A549 (cell line): ENCODE measurements around the gene YWHAB. TPM values are rescaled to one million over a fixed set of nuclear protein-coding genes. Genes with fewer than 3 reads are reported as not detected.

ENCODE experiments used
- ATAC-seq, 2 experiments: fragments of 200-7000 bp in 1 of 2; fragments of >200 bp in 1 of 2; cut with Nextera tagmentation in 1 of 2; cut with Tn5 transposase in 1 of 2; 3 replicates each; pipeline versions ENCODE4 v1.8.0 to v1.9.1; 2018 to 2020; ENCODE audit warnings: mild to moderate bottlenecking in 1 of 2, moderate library complexity in 1 of 2
- CTCF ChIA-PET: fragments of 300-600 bp; sonication (Branson Sonifier 250); formaldehyde crosslinking; extraction: SDS; loops from one replicate; lab custom pipeline; 2021; ENCODE audit warnings: antibody characterized with exemption, inconsistent platforms; lab: Yijun Ruan, JAX
- POLR2A ChIA-PET: fragments of 350-600 bp; formaldehyde crosslinking; extraction: SDS; loops from one replicate; lab custom pipeline; 2021; ENCODE audit warnings: antibody characterized with exemption, inconsistent platforms; lab: Yijun Ruan, JAX
- DNase-seq, 2 experiments: peaks; one replicate each; pipeline versions ENCODE4 v3.0.0 to v3.0.0-alpha.2; 2011 to 2016; ENCODE audit warnings: low read depth in 1 of 2, low spot score in 1 of 2
- FAIRE-seq: peaks from 2 replicates; lab custom pipeline; 2011; peaks lifted over from hg19 to GRCh38; lab: Jason Lieb, UNC
- H3K27ac ChIP-seq, 2 experiments: fragments of >200 bp; sonication (Bioruptor Twin); formaldehyde crosslinking; 3 replicates each; pipeline ENCODE4 v1.5.1; 2016 to 2017
- H3K4me1 ChIP-seq: fragments of >200 bp; sonication (Bioruptor Twin); formaldehyde crosslinking; 3 replicates; pipeline ENCODE4 v1.6.1; 2016
- H3K4me2 ChIP-seq: fragments of >200 bp; sonication (Bioruptor Twin); formaldehyde crosslinking; 3 replicates; pipeline ENCODE4 v1.6.1; 2016
- H3K4me3 ChIP-seq: fragments of >200 bp; sonication (Bioruptor Twin); formaldehyde crosslinking; 3 replicates; pipeline ENCODE4 v1.5.1; 2016
- H3K9me3 ChIP-seq: fragments of >200 bp; sonication (Bioruptor Twin); formaldehyde crosslinking; 3 replicates; pipeline ENCODE4 v1.6.1; 2016
- ATOH8 ChIP-seq: fragments of 250-450 bp; sonication (Bioruptor Pico); IDR thresholded peaks from 2 replicates; pipeline ENCODE4 v1.5.0; 2020; ENCODE audit warnings: low read depth, mild to moderate bottlenecking, moderate library complexity
- CHD2 ChIP-seq: fragments of 150-350 bp; IDR thresholded peaks from 2 replicates; pipeline ENCODE4 v1.6.1; 2014; ENCODE audit warnings: low read length; ENCODE audit not compliant: partially characterized antibody
- E2F6 ChIP-seq: IDR thresholded peaks from 2 replicates; pipeline ENCODE4 v1.6.1; 2012; ENCODE audit warnings: low read depth, borderline replicate concordance
- EHF ChIP-seq: fragments of 250-450 bp; sonication (Bioruptor Pico); IDR thresholded peaks from 2 replicates; pipeline ENCODE4 v1.5.0; 2020; ENCODE audit warnings: mild to moderate bottlenecking
- ESRRA ChIP-seq: fragments of 150-350 bp; IDR thresholded peaks from 2 replicates; pipeline ENCODE4 v1.6.1; 2014; ENCODE audit warnings: mild to moderate bottlenecking, low read length, borderline replicate concordance
- FOXS1 ChIP-seq: fragments of 250-450 bp; sonication (Bioruptor Pico); IDR thresholded peaks from 2 replicates; pipeline ENCODE4 v1.5.0; 2020; ENCODE audit warnings: mild to moderate bottlenecking, moderate library complexity
- HDAC2 ChIP-seq: fragments of 200-600 bp; sonication (generic); IDR thresholded peaks from 2 replicates; pipeline ENCODE4 v1.6.1; 2016
- HMGXB4 ChIP-seq: fragments of 250-450 bp; sonication (Bioruptor Pico); IDR thresholded peaks from 2 replicates; pipeline ENCODE4 v1.5.0; 2021; ENCODE audit warnings: mild to moderate bottlenecking, moderate library complexity, borderline replicate concordance
- HOXB13 ChIP-seq: fragments of 250-450 bp; sonication (Bioruptor Pico); IDR thresholded peaks from 2 replicates; pipeline ENCODE4 v1.5.0; 2020; ENCODE audit warnings: low read depth, mild to moderate bottlenecking, moderate library complexity
- HOXB5 ChIP-seq: fragments of 250-450 bp; sonication (Bioruptor Pico); IDR thresholded peaks from 2 replicates; pipeline ENCODE4 v1.5.0; 2020; ENCODE audit warnings: mild to moderate bottlenecking, moderate library complexity
- JUNB ChIP-seq: fragments of >200 bp; sonication (Bioruptor Twin); formaldehyde crosslinking; IDR thresholded peaks from 2 replicates; pipeline ENCODE4 v1.6.1; 2016
- KDM1A ChIP-seq: fragments of 200-600 bp; sonication (generic); IDR thresholded peaks from 2 replicates; pipeline ENCODE4 v1.6.1; 2016; ENCODE audit warnings: low read depth, mild to moderate bottlenecking
- KDM5A ChIP-seq: fragments of 200-600 bp; sonication (generic); IDR thresholded peaks from 2 replicates; pipeline ENCODE4 v1.6.1; 2016; ENCODE audit warnings: antibody characterized with exemption, mild to moderate bottlenecking
- MAX ChIP-seq: IDR thresholded peaks from 2 replicates; pipeline ENCODE4 v1.6.1; 2012
- NPAS2 ChIP-seq: fragments of 250-450 bp; sonication (Bioruptor Pico); IDR thresholded peaks from 2 replicates; pipeline ENCODE4 v1.8.0; 2022; ENCODE audit warnings: mild to moderate bottlenecking, moderate library complexity, borderline replicate concordance
- NR3C1 ChIP-seq: fragments of >200 bp; sonication (Bioruptor Twin); formaldehyde crosslinking; IDR thresholded peaks from 3 replicates; pipeline ENCODE4 v1.6.1; 2017
- PHF8 ChIP-seq: fragments of 200-600 bp; sonication (generic); IDR thresholded peaks from 2 replicates; pipeline ENCODE4 v1.6.1; 2016; ENCODE audit warnings: low read depth, mild to moderate bottlenecking, antibody characterized with exemption, moderate library complexity, borderline replicate concordance
- POLR2AphosphoS2 ChIP-seq: conservative IDR thresholded peaks from 2 replicates; pipeline ENCODE4 v1.6.1; 2012; ENCODE audit warnings: low read length, improper control_type of control experiment, inconsistent platforms
- RAD21 ChIP-seq, 2 experiments: fragments of >200 bp in 1 of 2; sonication (Bioruptor Twin) in 1 of 2; formaldehyde crosslinking in 1 of 2; IDR thresholded peaks in 1 of 2; conservative IDR thresholded peaks in 1 of 2; 2 replicates in 1 of 2; 3 replicates in 1 of 2; pipeline ENCODE4 v1.6.1; 2012 to 2018; ENCODE audit warnings: inconsistent platforms in 1 of 2
- RARB ChIP-seq: fragments of 250-450 bp; sonication (Bioruptor Pico); IDR thresholded peaks from 2 replicates; pipeline ENCODE4 v1.8.0; 2021; ENCODE audit warnings: mild to moderate bottlenecking, moderate library complexity
- RFX5 ChIP-seq: fragments of 450-650 bp; IDR thresholded peaks from 2 replicates; pipeline ENCODE4 v1.7.1; 2014; ENCODE audit warnings: antibody characterized with exemption, mild to moderate bottlenecking, moderate library complexity
- TFCP2L1 ChIP-seq: fragments of 250-450 bp; sonication (Bioruptor Pico); IDR thresholded peaks from 2 replicates; pipeline ENCODE4 v1.5.0; 2021; ENCODE audit warnings: mild to moderate bottlenecking
- TP53 ChIP-seq: fragments of 250-450 bp; sonication (Bioruptor Pico); IDR thresholded peaks from 2 replicates; pipeline ENCODE4 v1.5.0; 2021; ENCODE audit warnings: mild to moderate bottlenecking, moderate library complexity
- ZSCAN20 ChIP-seq: fragments of 250-450 bp; sonication (Bioruptor Pico); IDR thresholded peaks from 2 replicates; pipeline ENCODE4 v1.8.0; 2022; ENCODE audit warnings: mild to moderate bottlenecking, moderate library complexity
- WGBS: methylation state at CpG from one replicate; pipeline ENCODE4 v1.1.6; 2017; ENCODE audit errors: missing lambda C conversion rate; 5-methylcytosine and 5-hydroxymethylcytosine counted together
- polyA plus RNA-seq, 4 experiments: library from polyadenylated mRNA; depleted of rRNA in 3 of 4; stranded (reverse); fragments of >200 nt; fragmentation: RNase III in 1 of 4; extraction: RNeasy Plus Mini Kit Qiagen cat#74134 plus additional on column Dnase treatment in 1 of 4; gene quantifications; 2 replicates in 3 of 4; 3 replicates in 1 of 4; pipeline ENCODE4 v1.2.3, GENCODE V29; 2011 to 2017
- TF ChIP-seq, protein P1 (sequence below): fragments of 150-350 bp; IDR thresholded peaks from 2 replicates; pipeline ENCODE4 v1.6.1; 2014; ENCODE audit warnings: low read depth, mild to moderate bottlenecking, low read length
- TF ChIP-seq, protein P2 (sequence below): fragments of >200 bp; sonication (Bioruptor Twin); formaldehyde crosslinking; IDR thresholded peaks from 3 replicates; pipeline ENCODE4 v1.5.1; 2016
- TF ChIP-seq, protein P3 (sequence below): fragments of >200 bp; sonication (Bioruptor Twin); formaldehyde crosslinking; IDR thresholded peaks from 2 replicates; pipeline ENCODE4 v1.6.1; 2016

The YWHAB gene
- polyA plus RNA-seq, 2 of the 4 experiments (the other 2 are of a cell fraction): 163 to 205 TPM

DNA sequence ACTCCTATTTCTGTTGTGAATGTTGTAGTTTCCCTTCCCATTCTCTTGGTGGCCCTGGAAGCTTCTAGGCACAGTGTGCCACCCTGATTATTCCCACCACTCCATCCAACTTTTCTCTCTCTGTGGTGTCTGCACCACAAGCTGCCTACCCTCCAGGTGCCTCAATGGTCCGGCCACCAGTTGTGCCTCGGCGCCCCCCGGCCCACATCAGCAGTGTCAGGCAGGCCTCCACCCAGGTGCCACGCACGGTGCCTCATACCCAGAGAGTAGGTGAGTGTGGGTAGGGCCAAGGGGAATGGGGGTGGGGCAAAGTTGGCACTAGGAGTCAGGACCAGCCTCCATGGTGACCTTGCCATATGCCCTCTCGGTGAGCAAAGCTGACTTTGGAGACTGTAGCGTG lies 47.4 kb downstream of the YWHAB start:
- FAIRE-seq: no peak
- H3K4me1 ChIP-seq: no peaks in the 10 kb centered on the region
- no peak for DNase-seq
- CTCF ChIA-PET: interaction anchor here (0.6 to 1.3 kb wide), 5 partner anchors 9 to 323 kb away, joined by 3 to 4 read pairs (median 3); no protein-coding TSS in a partner anchor
- POLR2A ChIA-PET: no interaction called here
- no peak overlapping the region for H3K4me3 ChIP-seq
- TF ChIP-seq CHD2 (no peak), HOXB5 (CRISPR knock-in tag) (no peak), PHF8 (no peak), POLR2AphosphoS2 (no peak), FOXS1 (CRISPR knock-in tag) (no peak), HOXB13 (CRISPR knock-in tag) (no peak), HDAC2 (no peak), RARB (CRISPR knock-in tag) (no peak), JUNB (no peak), ZSCAN20 (CRISPR knock-in tag) (no peak), KDM5A (no peak), NR3C1 (no peak), RAD21 (conservative IDR thresholded peaks at IDR 0.05 in 1 of 2, IDR thresholded peaks at IDR 0.05 in 1 of 2) (no peak), ESRRA (no peak), TFCP2L1 (CRISPR knock-in tag) (no peak), KDM1A (no peak), RFX5 (no peak)
- TF ChIP-seq, protein P1, sequence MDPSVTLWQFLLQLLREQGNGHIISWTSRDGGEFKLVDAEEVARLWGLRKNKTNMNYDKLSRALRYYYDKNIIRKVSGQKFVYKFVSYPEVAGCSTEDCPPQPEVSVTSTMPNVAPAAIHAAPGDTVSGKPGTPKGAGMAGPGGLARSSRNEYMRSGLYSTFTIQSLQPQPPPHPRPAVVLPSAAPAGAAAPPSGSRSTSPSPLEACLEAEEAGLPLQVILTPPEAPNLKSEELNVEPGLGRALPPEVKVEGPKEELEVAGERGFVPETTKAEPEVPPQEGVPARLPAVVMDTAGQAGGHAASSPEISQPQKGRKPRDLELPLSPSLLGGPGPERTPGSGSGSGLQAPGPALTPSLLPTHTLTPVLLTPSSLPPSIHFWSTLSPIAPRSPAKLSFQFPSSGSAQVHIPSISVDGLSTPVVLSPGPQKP: no peak
- TF ChIP-seq, all 56 proteins: peak for 0
- Histone ChIP-seq H3K9me3 (no peaks in the 10 kb centered on the region), H3K4me2 (no peak overlapping the region), H3K27ac (no peak overlapping the region)
- WGBS: 98% methylated on average over 3 of the region's 8 CpGs
- no peak for ATAC-seq

DNA sequence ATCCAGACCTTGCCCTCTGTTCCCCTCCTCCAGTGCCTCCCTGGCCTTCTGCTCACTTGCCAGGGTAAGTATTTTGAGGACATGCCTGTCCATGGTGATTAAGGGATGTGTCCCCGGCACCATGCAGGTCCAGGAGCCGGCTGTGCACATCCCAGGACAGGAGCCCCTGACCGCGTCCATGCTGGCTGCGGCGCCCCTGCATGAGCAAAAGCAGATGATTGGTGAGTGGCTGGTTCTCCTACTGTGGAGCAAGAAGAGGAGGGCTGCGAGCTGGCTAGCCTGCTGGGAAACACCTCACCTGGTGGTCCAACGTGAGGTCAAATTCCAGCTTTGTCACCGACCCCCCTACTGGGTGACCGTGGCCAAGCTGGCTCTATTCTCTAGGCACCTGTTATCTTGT lies 51.0 kb downstream of the YWHAB start:
- CTCF ChIA-PET: interaction anchor here (0.7 to 1.8 kb wide), 3 partner anchors 9 to 22 kb away, joined by 4 to 5 read pairs (median 4); no protein-coding TSS in a partner anchor

More for the DNA sequence above, 51.0 kb downstream of the YWHAB start:
- TF ChIP-seq HMGXB4: no peak
- no peak for TF ChIP-seq FOXS1 (CRISPR knock-in tag)
- no peak for TF ChIP-seq NPAS2 (CRISPR knock-in tag)
- TF ChIP-seq, protein P2, sequence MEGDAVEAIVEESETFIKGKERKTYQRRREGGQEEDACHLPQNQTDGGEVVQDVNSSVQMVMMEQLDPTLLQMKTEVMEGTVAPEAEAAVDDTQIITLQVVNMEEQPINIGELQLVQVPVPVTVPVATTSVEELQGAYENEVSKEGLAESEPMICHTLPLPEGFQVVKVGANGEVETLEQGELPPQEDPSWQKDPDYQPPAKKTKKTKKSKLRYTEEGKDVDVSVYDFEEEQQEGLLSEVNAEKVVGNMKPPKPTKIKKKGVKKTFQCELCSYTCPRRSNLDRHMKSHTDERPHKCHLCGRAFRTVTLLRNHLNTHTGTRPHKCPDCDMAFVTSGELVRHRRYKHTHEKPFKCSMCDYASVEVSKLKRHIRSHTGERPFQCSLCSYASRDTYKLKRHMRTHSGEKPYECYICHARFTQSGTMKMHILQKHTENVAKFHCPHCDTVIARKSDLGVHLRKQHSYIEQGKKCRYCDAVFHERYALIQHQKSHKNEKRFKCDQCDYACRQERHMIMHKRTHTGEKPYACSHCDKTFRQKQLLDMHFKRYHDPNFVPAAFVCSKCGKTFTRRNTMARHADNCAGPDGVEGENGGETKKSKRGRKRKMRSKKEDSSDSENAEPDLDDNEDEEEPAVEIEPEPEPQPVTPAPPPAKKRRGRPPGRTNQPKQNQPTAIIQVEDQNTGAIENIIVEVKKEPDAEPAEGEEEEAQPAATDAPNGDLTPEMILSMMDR: no peak
- TF ChIP-seq TP53 (CRISPR knock-in tag): no peak
- TF ChIP-seq EHF (CRISPR knock-in tag): no peak
- TF ChIP-seq MAX: no peak
- TF ChIP-seq E2F6: no peak
- TF ChIP-seq TFCP2L1 (CRISPR knock-in tag): no peak
- TF ChIP-seq, protein P3, sequence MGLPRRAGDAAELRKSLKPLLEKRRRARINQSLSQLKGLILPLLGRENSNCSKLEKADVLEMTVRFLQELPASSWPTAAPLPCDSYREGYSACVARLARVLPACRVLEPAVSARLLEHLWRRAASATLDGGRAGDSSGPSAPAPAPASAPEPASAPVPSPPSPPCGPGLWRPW: no peak
- TF ChIP-seq NR3C1: no peak
- TF ChIP-seq HOXB5 (CRISPR knock-in tag): no peak
- no peak for TF ChIP-seq CHD2
- no peak for TF ChIP-seq ATOH8 (CRISPR knock-in tag)
- no peak for FAIRE-seq
- Histone ChIP-seq H3K4me2 (no peak overlapping the region), H3K4me3 (no peak overlapping the region), H3K4me1 (no peaks in the 10 kb centered on the region), H3K27ac (no peak overlapping the region), H3K9me3 (no peaks in the 10 kb centered on the region)
- POLR2A ChIA-PET: no interaction called here
- ATAC-seq: no peak
- no peak for DNase-seq
- 91% methylated on average over 10 of the region's 10 CpGs for WGBS
